HUES48 (cell line): ENCODE measurements around the gene RAD51B.
"Not testable (repeated sequence)": the region's sequence is repeated elsewhere in the genome, so short reads cannot be mapped to it uniquely, and the experiment has no call there.

Source experiments
- H3K27ac ChIP-seq: one replicate; pipeline ENCODE4 v1.7.0; 2013; ENCODE audit warnings: low read depth, low read length, inconsistent platforms
- H3K27me3 ChIP-seq: 2 replicates; pipeline ENCODE4 v1.6.1; 2013; ENCODE audit warnings: mild to moderate bottlenecking, low read length; ENCODE audit not compliant: control insufficient read depth, insufficient read depth
- H3K36me3 ChIP-seq: 2 replicates; pipeline ENCODE4 v1.6.1; 2013; ENCODE audit warnings: low read length; ENCODE audit not compliant: control insufficient read depth, insufficient read depth
- H3K4me1 ChIP-seq: 2 replicates; pipeline ENCODE4 v1.6.1; 2013; ENCODE audit warnings: mild to moderate bottlenecking, low read length; ENCODE audit not compliant: control insufficient read depth, insufficient read depth
- H3K4me3 ChIP-seq: 2 replicates; pipeline ENCODE4 v1.5.1; 2013; ENCODE audit warnings: mild to moderate bottlenecking, low read depth, low read length
- H3K9ac ChIP-seq: 2 replicates; pipeline ENCODE4 v1.6.1; 2013; ENCODE audit warnings: mild to moderate bottlenecking, low read depth, low read length, moderate library complexity
- H3K9me3 ChIP-seq: 2 replicates; pipeline ENCODE4 v1.6.1; 2013; ENCODE audit warnings: low read length; ENCODE audit not compliant: control insufficient read depth, insufficient read depth

The RAD51B gene

GRCh38 chr14:67806246-67806645, 13.3 kb upstream of the RAD51B start:
- Histone ChIP-seq H3K9ac (no peak overlapping the region), H3K9me3 (no peaks in the 10 kb centered on the region), H3K36me3 (peaks cover 90% of the 10 kb centered on the region), H3K4me1 (no peaks in the 10 kb centered on the region), H3K4me3 (no peak overlapping the region), H3K27me3 (no peaks in the 10 kb centered on the region), H3K27ac (no peak overlapping the region)

- H3K4me1 ChIP-seq, result peaks cover 7% of the 10 kb centered on the region
- no peak overlapping the region for H3K9ac ChIP-seq
- no peaks in the 10 kb centered on the region for H3K9me3 ChIP-seq
- H3K4me3 ChIP-seq, result peak overlapping the region; percentile 97
- no peak overlapping the region for H3K27ac ChIP-seq
- no peaks in the 10 kb centered on the region for H3K27me3 ChIP-seq
- peaks cover 37% of the 10 kb centered on the region for H3K36me3 ChIP-seq
Measured at GRCh38 chr14:67814821-67815220, 4.8 kb upstream of the RAD51B start.

- Histone ChIP-seq H3K36me3 (peaks cover 29% of the 10 kb centered on the region), H3K4me3 (peak overlapping the region; percentile 97), H3K27ac (peak overlapping the region; percentile 89), H3K27me3 (no peaks in the 10 kb centered on the region), H3K9me3 (no peaks in the 10 kb centered on the region), H3K9ac (peak overlapping the region; percentile 80), H3K4me1 (peaks cover 12% of the 10 kb centered on the region)
Measured at GRCh38 chr14:67815573-67816225, 3.9 kb upstream of the RAD51B start.

- H3K27ac ChIP-seq, result peak within 1 kb of the TSS; percentile 89
Measured at GRCh38 chr14:67816326-67817002, 3.1 kb upstream of the RAD51B start, which contains the start of gene ZFYVE26. Gene ZFYVE26, minus strand, starts transcription at chr14:67816590. Its CDS starts 627 bp downstream, at chr14:67815963.

GRCh38 chr14:67817750-67818438, 1.7 kb upstream of the RAD51B start:
- Histone ChIP-seq H3K36me3 (peaks cover 12% of the 10 kb centered on the region), H3K27me3 (no peaks in the 10 kb centered on the region), H3K4me3 (no peak overlapping the region), H3K4me1 (peaks cover 18% of the 10 kb centered on the region), H3K27ac (no peak overlapping the region), H3K9me3 (no peaks in the 10 kb centered on the region), H3K9ac (no peak overlapping the region)

More at GRCh38 chr14:67816326-67817002, 3.1 kb upstream of the RAD51B start, which contains the start of gene ZFYVE26:
- Histone ChIP-seq H3K9ac (peak within 1 kb of the TSS; percentile 80), H3K36me3 (peaks cover 23% of the 10 kb centered on the region), H3K9me3 (no peaks in the 10 kb centered on the region), H3K4me1 (peaks cover 18% of the 10 kb centered on the region), H3K4me3 (peak within 1 kb of the TSS; percentile 97), H3K27me3 (no peaks in the 10 kb centered on the region)

- H3K9ac ChIP-seq, H3K9me3 ChIP-seq, H3K27me3 ChIP-seq, H3K36me3 ChIP-seq, H3K4me3 ChIP-seq, H3K27ac ChIP-seq: not testable (repeated sequence)
- peaks cover 18% of the 10 kb centered on the region for H3K4me1 ChIP-seq
Measured at GRCh38 chr14:67818476-67818875, 1.1 kb upstream of the RAD51B start.

- Histone ChIP-seq H3K9ac (peak overlapping the region; percentile 83), H3K27me3 (no peaks in the 10 kb centered on the region), H3K27ac (peak overlapping the region; percentile 53), H3K36me3 (peaks cover 7% of the 10 kb centered on the region), H3K9me3 (no peaks in the 10 kb centered on the region), H3K4me1 (peaks cover 13% of the 10 kb centered on the region), H3K4me3 (peak overlapping the region; percentile 82)
Measured at GRCh38 chr14:67820428-67820971, 921 bp downstream of the RAD51B start.

GRCh38 chr14:67821121-67821520, 1.5 kb downstream of the RAD51B start:
- peak overlapping the region; percentile 82; the same call in 1 of the 2 replicates for H3K4me3 ChIP-seq
- peak overlapping the region; percentile 83; the same call in 1 of the 2 replicates for H3K9ac ChIP-seq
- H3K27me3 ChIP-seq, result no peaks in the 10 kb centered on the region
- peaks cover 12% of the 10 kb centered on the region for H3K4me1 ChIP-seq
- H3K36me3 ChIP-seq, result peaks cover 14% of the 10 kb centered on the region
- H3K9me3 ChIP-seq, result no peaks in the 10 kb centered on the region
- no peak overlapping the region for H3K27ac ChIP-seq

- Histone ChIP-seq H3K4me3 (no peak overlapping the region), H3K9me3 (no peaks in the 10 kb centered on the region), H3K36me3 (peaks cover 11% of the 10 kb centered on the region), H3K27ac (no peak overlapping the region), H3K9ac (no peak overlapping the region), H3K27me3 (no peaks in the 10 kb centered on the region), H3K4me1 (no peaks in the 10 kb centered on the region)
Measured at GRCh38 chr14:67831113-67831512, 11.5 kb downstream of the RAD51B start.

GRCh38 chr14:67833403-67833802, 13.8 kb downstream of the RAD51B start:
- Histone ChIP-seq H3K9ac (no peak overlapping the region), H3K4me3 (no peak overlapping the region), H3K4me1 (no peaks in the 10 kb centered on the region), H3K36me3 (no peaks in the 10 kb centered on the region), H3K9me3 (no peaks in the 10 kb centered on the region), H3K27ac (no peak overlapping the region), H3K27me3 (no peaks in the 10 kb centered on the region)
